ENCODE measurements around the gene POU1F1. TPM values are rescaled to one million over a fixed set of nuclear protein-coding genes. Genes with fewer than 3 reads are reported as not detected.

Gene POU1F1, protein sequence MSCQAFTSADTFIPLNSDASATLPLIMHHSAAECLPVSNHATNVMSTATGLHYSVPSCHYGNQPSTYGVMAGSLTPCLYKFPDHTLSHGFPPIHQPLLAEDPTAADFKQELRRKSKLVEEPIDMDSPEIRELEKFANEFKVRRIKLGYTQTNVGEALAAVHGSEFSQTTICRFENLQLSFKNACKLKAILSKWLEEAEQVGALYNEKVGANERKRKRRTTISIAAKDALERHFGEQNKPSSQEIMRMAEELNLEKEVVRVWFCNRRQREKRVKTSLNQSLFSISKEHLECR
- total RNA-seq = not detected in 2 replicates

DNA sequence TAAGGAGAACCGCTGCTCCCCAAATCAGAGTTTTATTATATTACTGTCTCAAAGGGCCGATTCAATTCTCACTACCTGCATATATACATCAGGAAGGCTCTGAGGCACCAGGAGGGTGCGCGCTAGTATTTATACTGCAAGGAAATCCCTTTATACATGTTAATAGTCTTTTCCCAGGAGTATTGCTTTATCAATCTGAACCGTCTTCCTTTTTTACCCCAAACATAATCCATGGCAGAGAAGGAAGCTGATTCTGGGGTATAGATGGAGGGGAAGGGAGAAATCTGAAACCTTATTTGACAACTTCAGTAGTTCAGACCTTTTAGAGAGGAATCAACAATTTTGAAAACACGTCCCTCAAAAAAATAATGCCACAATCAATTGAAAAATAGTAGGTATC, at the start of gene POU1F1:
POU1F1 (minus strand) TSS at position 101 of the 400 bp plus-strand sequence. CDS start 122 bp downstream, outside the sequence.

DNA sequence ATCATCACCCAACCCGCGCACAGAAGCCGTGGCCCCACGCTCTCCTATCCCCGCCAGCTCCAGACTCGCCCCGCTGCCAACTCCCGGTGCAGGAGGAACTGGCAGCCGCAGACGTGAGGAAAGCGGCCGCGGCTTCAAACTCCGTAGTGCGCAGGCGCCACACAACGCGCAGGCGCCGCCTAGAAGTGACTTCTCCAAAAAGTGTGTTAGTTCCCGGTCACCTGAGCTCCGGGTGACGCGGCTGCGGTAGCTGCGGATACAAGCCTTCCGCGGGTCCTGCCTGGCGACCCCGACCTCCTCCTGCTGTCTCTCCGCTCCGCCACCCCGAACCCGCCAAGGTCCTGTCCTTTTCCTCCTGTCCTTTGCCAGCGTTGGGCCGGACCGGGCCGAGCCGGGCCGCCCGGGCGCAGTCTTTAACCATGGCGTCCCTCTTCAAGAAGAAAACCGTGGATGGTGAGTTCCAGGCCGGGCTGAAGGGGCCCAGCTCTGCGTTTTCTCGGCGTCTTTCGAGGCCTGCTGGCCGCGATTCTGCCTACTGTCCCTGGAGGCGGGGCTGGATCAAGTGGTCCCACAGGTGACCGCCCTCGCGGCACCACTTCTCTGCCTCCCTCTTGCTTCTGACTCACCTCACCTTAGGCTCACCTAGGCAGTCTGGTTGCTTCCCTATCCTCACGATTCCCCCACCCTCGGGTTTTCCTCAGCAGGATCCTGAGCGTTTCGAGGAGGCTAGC, 49.1 kb downstream of the POU1F1 start, which contains the start of gene CHMP2B:
CHMP2B (plus strand) TSS at position 206 of the 731 bp plus-strand sequence; CDS start at position 420, 214 bp downstream.

Other genes starting within 250 kb of the POU1F1 start
- 7.8 and 18.6 TPM in 2 replicates for gene CHMP2B, start 49.3 kb downstream of the POU1F1 start, total RNA-seq